RWPE2 (cell line): ENCODE measurements around the gene SMTN.

ENCODE experiments used
- ATAC-seq: fragments of 200-7000 bp; cut with Tn5 transposase; 3 replicates; pipeline ENCODE4 v1.9.1; 2021; ENCODE audit warnings: low read depth
- DNase-seq: peaks from one replicate; pipeline ENCODE4 v3.0.0-alpha.2; 2020; ENCODE audit warnings: low spot score
- H3K27ac ChIP-seq: fragments of 450-650 bp; 2 replicates; pipeline ENCODE4 v1.5.1; 2017; ENCODE audit warnings: mild to moderate bottlenecking; ENCODE audit not compliant: poor library complexity, severe bottlenecking
- H3K27me3 ChIP-seq: fragments of 250-450 bp; sonication (Bioruptor Pico); 2 replicates; pipeline ENCODE4 v1.5.1; 2021; ENCODE audit warnings: mild to moderate bottlenecking, moderate library complexity; ENCODE audit not compliant: insufficient read depth, poor library complexity, severe bottlenecking
- H3K36me3 ChIP-seq: fragments of 250-450 bp; sonication (Bioruptor Pico); 2 replicates; pipeline ENCODE4 v1.5.1; 2020; ENCODE audit warnings: low read depth, mild to moderate bottlenecking, moderate library complexity
- H3K4me1 ChIP-seq: fragments of 250-450 bp; sonication (Bioruptor Pico); 2 replicates; pipeline ENCODE4 v1.5.1; 2021; ENCODE audit warnings: mild to moderate bottlenecking, moderate library complexity; ENCODE audit not compliant: insufficient read depth, poor library complexity, severe bottlenecking
- H3K4me3 ChIP-seq: fragments of 250-450 bp; sonication (Bioruptor Pico); 2 replicates; pipeline ENCODE4 v1.5.1; 2021; ENCODE audit warnings: mild to moderate bottlenecking, moderate library complexity; ENCODE audit not compliant: severe bottlenecking
- H3K9me3 ChIP-seq: fragments of 250-450 bp; sonication (Bioruptor Pico); 2 replicates; pipeline ENCODE4 v1.5.1; 2021; ENCODE audit warnings: mild to moderate bottlenecking, moderate library complexity; ENCODE audit not compliant: severe bottlenecking
- TF ChIP-seq, protein P1 (sequence below): fragments of 450-650 bp; IDR thresholded peaks from one replicate; pipeline ENCODE4 v1.5.1; 2017; ENCODE audit warnings: mild to moderate bottlenecking, moderate library complexity; ENCODE audit not compliant: poor library complexity, severe bottlenecking

The SMTN gene

DNA sequence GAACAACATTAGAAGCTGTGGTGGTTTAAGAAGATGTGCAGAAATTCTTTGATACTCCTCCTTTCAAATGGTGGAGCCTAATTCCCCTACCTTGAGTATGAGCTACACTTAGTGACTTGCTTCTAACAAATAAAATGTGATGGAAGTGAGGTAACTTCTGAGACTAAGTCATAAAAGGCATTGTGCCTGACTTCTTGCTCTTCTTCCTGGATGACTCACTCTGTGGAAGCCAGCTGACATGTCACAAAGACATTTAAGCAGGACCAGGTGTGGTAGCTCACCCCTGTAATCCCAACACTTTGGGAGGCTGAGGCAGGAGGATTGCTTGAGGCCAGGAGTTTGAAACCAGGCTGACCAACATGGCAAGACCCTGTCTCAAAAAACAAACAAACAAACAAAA, 63.1 kb downstream of the SMTN start:
- no peak for DNase-seq
- no peaks in the 10 kb centered on the region for H3K4me1 ChIP-seq
- H3K36me3 ChIP-seq: no peaks in the 10 kb centered on the region
- peaks cover 2% of the 10 kb centered on the region for H3K9me3 ChIP-seq
- no peak for ATAC-seq
- no peak overlapping the region for H3K4me3 ChIP-seq
- TF ChIP-seq, protein P1, sequence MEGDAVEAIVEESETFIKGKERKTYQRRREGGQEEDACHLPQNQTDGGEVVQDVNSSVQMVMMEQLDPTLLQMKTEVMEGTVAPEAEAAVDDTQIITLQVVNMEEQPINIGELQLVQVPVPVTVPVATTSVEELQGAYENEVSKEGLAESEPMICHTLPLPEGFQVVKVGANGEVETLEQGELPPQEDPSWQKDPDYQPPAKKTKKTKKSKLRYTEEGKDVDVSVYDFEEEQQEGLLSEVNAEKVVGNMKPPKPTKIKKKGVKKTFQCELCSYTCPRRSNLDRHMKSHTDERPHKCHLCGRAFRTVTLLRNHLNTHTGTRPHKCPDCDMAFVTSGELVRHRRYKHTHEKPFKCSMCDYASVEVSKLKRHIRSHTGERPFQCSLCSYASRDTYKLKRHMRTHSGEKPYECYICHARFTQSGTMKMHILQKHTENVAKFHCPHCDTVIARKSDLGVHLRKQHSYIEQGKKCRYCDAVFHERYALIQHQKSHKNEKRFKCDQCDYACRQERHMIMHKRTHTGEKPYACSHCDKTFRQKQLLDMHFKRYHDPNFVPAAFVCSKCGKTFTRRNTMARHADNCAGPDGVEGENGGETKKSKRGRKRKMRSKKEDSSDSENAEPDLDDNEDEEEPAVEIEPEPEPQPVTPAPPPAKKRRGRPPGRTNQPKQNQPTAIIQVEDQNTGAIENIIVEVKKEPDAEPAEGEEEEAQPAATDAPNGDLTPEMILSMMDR: no peak
- no peaks in the 10 kb centered on the region for H3K27me3 ChIP-seq
- no peak overlapping the region for H3K27ac ChIP-seq

DNA sequence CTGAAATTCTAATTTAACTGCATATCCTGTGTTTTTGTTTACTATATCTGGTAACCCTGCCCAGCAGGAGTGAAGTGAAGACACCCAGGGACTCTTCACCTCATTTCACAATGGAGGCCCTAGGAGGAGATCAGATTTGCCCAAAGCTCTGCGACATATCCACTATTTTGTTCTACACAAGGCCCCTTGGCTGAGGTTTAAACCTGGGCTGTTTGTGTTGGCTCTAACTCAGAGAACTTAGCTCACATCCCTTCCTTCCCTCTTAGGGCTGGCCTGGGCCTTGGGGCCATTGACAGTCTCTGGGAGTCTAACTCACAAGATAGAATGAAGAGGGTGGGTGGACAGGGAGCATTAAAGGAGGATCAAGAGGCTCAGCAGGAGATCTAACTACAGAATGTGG, 67.4 kb downstream of the SMTN start:
- Histone ChIP-seq H3K4me1 (no peaks in the 10 kb centered on the region), H3K27ac (no peak overlapping the region), H3K27me3 (no peaks in the 10 kb centered on the region), H3K36me3 (no peaks in the 10 kb centered on the region), H3K9me3 (peaks cover 2% of the 10 kb centered on the region), H3K4me3 (no peak overlapping the region)
- no peak; the same call in 2 of the 3 replicates for ATAC-seq
- no peak for DNase-seq
- TF ChIP-seq, protein P1: no peak

- peak; percentile 96 for ATAC-seq
- Histone ChIP-seq H3K4me3 (no peak overlapping the region), H3K36me3 (no peaks in the 10 kb centered on the region), H3K4me1 (no peaks in the 10 kb centered on the region), H3K9me3 (peaks cover 2% of the 10 kb centered on the region), H3K27ac (no peak overlapping the region), H3K27me3 (no peaks in the 10 kb centered on the region)
- TF ChIP-seq, protein P1: peak; percentile 96
- DNase-seq: no peak
Measured at GRCh38 chr22:31148953-31149627, 68.0 kb downstream of the SMTN start.

GRCh38 chr22:31150615-31151014, 69.5 kb downstream of the SMTN start:
- TF ChIP-seq, protein P1: peak; percentile 40
- DNase-seq: no peak
- Histone ChIP-seq H3K27ac (no peak overlapping the region), H3K36me3 (no peaks in the 10 kb centered on the region), H3K27me3 (no peaks in the 10 kb centered on the region), H3K9me3 (peaks cover 2% of the 10 kb centered on the region), H3K4me3 (no peak overlapping the region), H3K4me1 (peaks cover 2% of the 10 kb centered on the region)
- no peak for ATAC-seq

DNA sequence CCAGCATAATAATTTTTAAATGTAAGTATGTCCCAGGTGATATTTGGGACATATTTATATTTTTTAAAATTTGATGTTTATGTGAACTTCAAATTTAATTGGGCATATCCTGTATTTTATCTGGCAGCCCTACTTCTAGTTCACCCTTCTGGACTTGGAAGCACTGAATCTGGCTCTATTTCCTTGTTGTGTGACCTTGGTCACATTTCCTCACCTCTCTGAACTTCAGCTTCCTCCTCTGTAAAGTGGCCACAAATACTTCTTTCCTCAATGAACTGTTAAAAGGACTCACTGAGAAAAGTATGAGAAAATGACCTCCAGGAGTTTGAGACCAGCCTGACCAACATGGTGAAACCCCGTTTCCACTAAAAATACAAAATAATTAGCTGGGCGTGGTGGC, 70.8 kb downstream of the SMTN start:
- DNase-seq: no peak
- TF ChIP-seq, protein P1: no peak
- no peaks in the 10 kb centered on the region for H3K27me3 ChIP-seq
- H3K27ac ChIP-seq: no peak overlapping the region
- no peak overlapping the region for H3K4me3 ChIP-seq
- no peaks in the 10 kb centered on the region for H3K36me3 ChIP-seq
- peaks cover 2% of the 10 kb centered on the region for H3K9me3 ChIP-seq
- ATAC-seq: no peak
- peaks cover 5% of the 10 kb centered on the region for H3K4me1 ChIP-seq
